Smooth muscle cell of the brain vasculature (primary cell): Measurements from ENCODE around the gene OVOL3.
"Not testable (repeated sequence)": the region's sequence is repeated elsewhere in the genome, so short reads cannot be mapped to it uniquely, and the experiment has no call there.

Source experiments
- DNase-seq: peaks from one replicate; pipeline ENCODE4 v3.0.0-alpha.2; 2012; ENCODE audit warnings: low read depth, low spot score

OVOL3 gene

DNA sequence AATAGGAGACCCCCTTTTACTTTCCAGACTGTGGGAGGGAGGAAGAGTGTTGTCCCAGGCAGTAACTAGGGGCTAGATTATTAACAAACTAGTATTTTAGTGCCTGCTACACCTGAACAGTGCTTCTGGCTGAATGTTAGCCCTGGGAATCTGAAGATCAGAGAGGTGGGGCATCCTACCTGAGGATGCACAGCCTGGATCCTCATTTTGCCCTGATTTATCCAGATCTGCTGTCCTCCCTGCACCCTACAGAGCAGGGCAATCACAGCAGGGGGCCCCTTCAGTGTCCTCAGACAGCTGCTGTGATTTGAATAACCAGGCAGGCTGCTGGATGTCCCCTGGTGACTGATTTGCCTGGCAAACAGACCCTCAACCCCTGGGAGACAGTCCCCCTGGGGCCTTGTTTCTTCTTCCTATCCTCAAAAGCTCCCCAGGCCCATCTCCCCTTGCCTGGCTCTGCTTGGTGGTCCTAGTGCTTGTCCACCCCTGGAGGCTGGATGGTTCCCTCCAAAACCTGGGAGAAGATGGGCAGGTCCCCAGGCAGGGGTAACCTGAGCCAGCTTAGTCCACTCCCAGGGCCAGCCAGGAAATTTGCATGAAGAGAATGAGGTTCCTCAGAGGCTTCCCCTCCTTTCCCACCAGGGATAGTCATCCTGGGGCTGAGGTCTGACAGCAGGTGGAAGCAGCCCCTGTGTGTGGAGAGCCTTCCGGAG lies at the start of gene OVOL3:
Gene OVOL3, plus strand, starts transcription at position 657 of the 713 bp plus-strand sequence. CDS start 60 bp downstream, outside the sequence.
- DNase-seq = no peak

DNA sequence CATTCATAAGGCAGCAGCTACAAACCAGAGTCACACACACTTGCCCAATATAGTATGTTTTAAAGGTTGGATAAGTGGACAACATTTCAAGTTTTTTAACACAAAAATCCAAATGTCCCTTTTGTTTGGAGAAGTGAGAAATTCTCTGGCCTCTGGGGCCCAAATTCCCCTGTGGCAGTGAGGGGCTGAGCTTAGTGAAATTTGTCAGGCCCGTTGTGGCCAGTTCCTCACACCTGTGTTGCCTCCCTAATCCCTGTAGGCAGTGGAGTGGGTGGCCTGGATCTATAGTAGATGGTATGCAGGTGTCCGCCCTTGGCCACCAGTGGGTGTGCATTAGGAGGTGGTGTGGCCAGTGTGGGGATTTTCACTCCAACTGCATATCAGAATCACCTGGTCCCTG lies 49.6 kb upstream of the OVOL3 start:
- no peak for DNase-seq

DNA sequence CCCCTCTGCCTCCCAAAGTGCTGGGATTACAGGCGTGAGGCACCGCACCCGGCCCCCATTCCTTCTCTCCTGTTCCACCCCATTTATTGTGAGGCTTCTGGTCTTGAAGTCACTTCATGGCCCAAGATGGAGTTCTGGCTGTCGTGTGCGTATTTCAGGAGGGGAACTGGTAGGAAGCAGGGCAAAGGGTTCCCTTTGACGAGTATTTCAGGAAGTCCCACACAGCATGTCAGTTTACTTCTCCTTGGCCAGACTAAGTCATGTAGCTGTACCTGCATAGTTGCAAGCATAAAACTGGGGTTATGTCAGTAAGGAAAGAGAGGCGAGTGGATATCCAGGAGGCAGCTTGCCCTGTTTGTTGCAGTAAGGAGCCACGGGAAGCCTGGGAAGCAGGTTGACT lies 46.1 kb upstream of the OVOL3 start:
- DNase-seq = no peak

DNA sequence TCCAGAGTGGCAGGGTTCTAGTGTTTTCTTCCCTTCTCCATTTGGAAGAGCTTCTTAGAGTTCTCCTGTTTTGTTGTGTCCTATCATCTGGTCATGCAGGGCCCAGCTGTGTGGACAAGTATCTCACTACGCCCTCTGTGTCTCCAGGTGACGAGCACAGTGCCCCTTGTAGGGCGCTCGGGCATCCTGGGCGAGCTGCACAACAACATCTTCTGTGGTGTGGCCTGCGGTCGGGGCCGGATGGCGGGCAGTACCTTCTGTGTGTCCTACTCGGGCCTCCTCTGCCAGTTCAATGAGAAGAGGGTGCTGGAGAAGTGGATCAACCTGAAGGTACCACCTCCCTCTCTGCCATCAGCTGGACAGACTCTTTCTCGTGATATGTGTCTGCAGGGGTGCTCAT lies 43.3 kb upstream of the OVOL3 start:
- DNase-seq = no peak

- DNase-seq = not testable (repeated sequence)
These were observed 42.0 kb upstream of the OVOL3 start for GRCh38 chr19:36068810-36069499.

GRCh38 chr19:36072081-36072480 lies 38.9 kb upstream of the OVOL3 start:
- no peak for DNase-seq

DNA sequence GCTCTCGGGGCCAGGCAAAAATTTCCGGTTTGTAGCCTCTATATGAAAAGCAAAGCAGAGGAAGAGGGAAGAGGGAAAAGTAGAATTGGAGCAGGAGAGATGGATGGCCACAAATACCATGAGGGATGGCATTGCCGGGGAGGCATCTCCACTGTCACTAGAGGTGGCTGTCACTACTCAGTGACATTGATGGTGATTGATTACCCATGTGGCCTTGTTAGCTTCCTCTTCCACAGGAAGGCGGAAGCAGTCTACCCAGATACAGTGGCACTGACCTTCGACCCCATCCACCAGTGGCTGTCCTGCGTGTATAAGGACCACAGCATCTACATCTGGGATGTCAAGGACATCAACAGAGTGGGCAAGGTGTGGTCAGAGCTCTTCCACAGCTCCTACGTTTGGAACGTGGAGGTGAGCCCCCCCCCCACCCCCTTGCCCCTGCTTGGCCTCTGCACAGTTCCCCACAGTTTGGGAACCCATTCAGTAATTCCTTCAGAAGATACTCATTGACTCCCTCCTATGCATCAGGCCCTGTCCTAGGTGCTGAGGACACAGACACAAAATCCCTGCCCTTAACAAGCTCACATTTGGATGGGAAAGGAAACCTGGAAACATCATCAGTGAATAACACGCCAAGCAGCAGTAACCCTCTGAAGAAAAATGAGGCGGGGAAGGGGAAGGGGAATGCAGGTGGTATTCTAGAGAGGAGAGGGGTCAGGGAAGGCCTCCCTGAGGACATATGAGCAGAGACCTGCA lies 37.6 kb upstream of the OVOL3 start:
- no peak for DNase-seq

GRCh38 chr19:36079389-36079945 lies 31.5 kb upstream of the OVOL3 start:
- no peak for DNase-seq

- no peak for DNase-seq
These were observed 29.6 kb upstream of the OVOL3 start for GRCh38 chr19:36081385-36081784.

GRCh38 chr19:36081894-36082293 lies 29.0 kb upstream of the OVOL3 start:
- DNase-seq = no peak

GRCh38 chr19:36082916-36083315 lies 28.0 kb upstream of the OVOL3 start:
- no peak for DNase-seq

GRCh38 chr19:36084231-36085009 lies 26.5 kb upstream of the OVOL3 start:
- DNase-seq = no peak

- DNase-seq = no peak
These were observed 24.6 kb upstream of the OVOL3 start for GRCh38 chr19:36086326-36086725.

GRCh38 chr19:36089847-36090246 lies 21.1 kb upstream of the OVOL3 start:
- DNase-seq = no peak

- DNase-seq = no peak
These were observed 19.8 kb upstream of the OVOL3 start for GRCh38 chr19:36090910-36091695.

DNA sequence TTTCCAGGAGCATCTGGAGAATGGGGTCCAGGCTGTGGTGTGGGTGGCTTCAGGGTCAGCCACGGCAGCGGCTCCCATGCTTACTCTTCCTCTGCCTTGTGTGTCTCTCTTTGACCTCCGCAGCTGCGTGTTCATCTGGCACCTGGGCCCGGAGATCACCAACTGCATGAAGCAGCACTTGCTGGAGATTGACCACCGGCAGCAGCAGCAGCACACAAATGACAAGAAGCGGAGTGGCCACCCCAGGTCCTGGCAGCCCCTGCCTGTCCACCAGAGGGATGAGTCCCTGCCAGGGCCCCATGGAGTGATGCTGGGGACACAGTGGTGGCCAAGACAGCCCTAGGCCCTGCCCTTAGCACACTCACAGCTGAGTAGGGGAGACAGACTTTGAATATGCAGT lies 18.4 kb upstream of the OVOL3 start:
- DNase-seq = no peak

DNA sequence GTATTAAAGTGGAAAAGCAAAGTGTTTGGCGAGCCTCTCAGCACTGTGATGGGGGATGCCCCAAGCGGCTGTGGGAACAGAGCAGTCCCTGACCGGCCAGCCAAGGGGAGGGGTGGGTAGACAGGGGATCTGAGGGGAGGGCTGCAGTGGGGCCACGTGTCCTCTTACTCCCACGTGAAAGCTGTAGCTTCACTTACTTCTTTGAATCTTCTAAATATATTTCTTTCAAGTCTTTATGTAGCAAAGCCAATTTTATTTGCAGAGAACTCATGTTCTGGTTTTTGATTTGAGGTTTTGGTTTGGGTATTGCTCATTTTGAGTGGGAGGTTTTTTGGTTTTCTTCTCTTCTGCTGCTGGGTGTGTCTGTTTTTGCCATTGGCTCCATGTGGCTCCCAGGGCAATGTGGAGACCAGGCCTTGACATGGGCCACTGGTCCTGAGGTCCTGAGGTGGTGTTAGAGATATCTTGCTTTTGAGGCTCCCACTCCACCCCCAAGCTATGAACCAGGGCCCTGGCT lies 17.7 kb upstream of the OVOL3 start:
- DNase-seq = no peak

- no peak for DNase-seq
These were observed 17.3 kb upstream of the OVOL3 start for GRCh38 chr19:36093687-36094086.

- no peak for DNase-seq
These were observed 13.9 kb upstream of the OVOL3 start for GRCh38 chr19:36097036-36097435.

DNA sequence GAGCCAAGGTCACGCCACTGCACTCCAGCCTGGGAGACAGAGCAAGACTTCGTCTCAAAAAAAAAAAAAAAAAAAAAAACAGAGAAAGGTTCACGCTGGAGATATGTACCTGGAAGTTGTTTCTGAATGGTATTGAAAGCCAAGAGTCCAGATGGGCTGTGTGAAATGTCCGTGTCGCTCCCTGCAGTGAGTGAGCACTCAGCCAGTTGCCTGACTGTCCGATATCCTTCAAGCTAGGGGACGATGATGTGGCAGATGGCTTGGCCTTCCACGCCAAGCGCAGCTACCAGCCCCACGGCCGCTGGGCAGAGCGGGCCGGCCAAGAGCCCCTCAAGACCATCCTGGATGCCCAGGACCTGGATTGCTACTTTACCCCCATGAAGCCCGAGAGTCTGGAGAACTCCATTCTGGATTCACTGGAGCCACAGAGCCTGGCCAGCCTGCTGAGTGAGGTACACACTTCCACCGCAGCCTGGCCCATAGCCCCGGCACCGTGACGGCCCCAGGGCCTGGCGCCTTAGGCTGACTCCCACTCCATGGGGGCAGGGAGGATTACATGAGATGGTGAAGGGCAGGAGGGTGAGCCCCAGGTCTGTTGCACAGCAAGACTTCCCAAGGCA lies 11.7 kb upstream of the OVOL3 start:
- no peak for DNase-seq
